ENCODE measurements around the gene FGF3. TPM values are rescaled to one million over a fixed set of nuclear protein-coding genes. Genes with fewer than 3 reads are reported as not detected.

The FGF3 gene
- total RNA-seq, 4 donors from 2014 or later: not detected

- no peak overlapping the region for H3K4me3 ChIP-seq
- peaks cover 0 to 29% of the 10 kb centered on the region in 2 donors for H3K27me3 ChIP-seq
- TF ChIP-seq EP300 (IDR thresholded peaks at IDR 0.05): no peak
- no peak for TF ChIP-seq POLR2A (IDR thresholded peaks at IDR 0.05)
- TF ChIP-seq CTCF (IDR thresholded peaks at IDR 0.05): no peak
- peaks cover 0 to 14% (median 0%) of the 10 kb centered on the region in 4 donors for H3K9me3 ChIP-seq
- peaks cover 0 to 3% (median 0%) of the 10 kb centered on the region in 4 donors for H3K4me1 ChIP-seq
- no peak for DNase-seq (ENCODE audit: low spot score in 2 of 2)
- no peaks in the 10 kb centered on the region for H3K36me3 ChIP-seq
- no peak overlapping the region for H3K27ac ChIP-seq
- 62 to 63% methylated on average over 14 to 15 of the region's 15 CpGs for WGBS, 2 donors
Measured at GRCh38 chr11:69822676-69823494, 3.7 kb upstream of the FGF3 start.

- Histone ChIP-seq H3K27me3 (peaks cover 0 to 42% of the 10 kb centered on the region in 2 donors), H3K27ac (no peak overlapping the region), H3K36me3 (no peaks in the 10 kb centered on the region), H3K4me3 (no peak overlapping the region), H3K4me1 (peaks cover 0 to 10% (median 0%) of the 10 kb centered on the region in 4 donors), H3K9me3 (peaks cover 0 to under 1% (median 0%) of the 10 kb centered on the region in 4 donors)
- TF ChIP-seq POLR2A (IDR thresholded peaks at IDR 0.05) (no peak), EP300 (IDR thresholded peaks at IDR 0.05) (no peak), CTCF (IDR thresholded peaks at IDR 0.05) (no peak)
- 47 to 53% methylated on average over 17 of the region's 17 CpGs for WGBS, 2 donors
- DNase-seq (ENCODE audit: low spot score in 2 of 2): no peak
Measured at GRCh38 chr11:69821511-69822040, 2.4 kb upstream of the FGF3 start.

GRCh38 chr11:69820441-69820840 is 1.2 kb upstream of the FGF3 start:
- Histone ChIP-seq H3K27ac (no peak overlapping the region), H3K4me1 (peaks cover 0 to 10% (median 0%) of the 10 kb centered on the region in 4 donors), H3K36me3 (no peaks in the 10 kb centered on the region), H3K27me3 (peaks cover 0 to 54% of the 10 kb centered on the region in 2 donors), H3K9me3 (no peaks in the 10 kb centered on the region), H3K4me3 (no peak overlapping the region)
- WGBS, 2 donors: 78 to 88% methylated on average over 4 to 5 of the region's 5 CpGs
- TF ChIP-seq EP300 (IDR thresholded peaks at IDR 0.05) (no peak), POLR2A (IDR thresholded peaks at IDR 0.05) (no peak), CTCF (IDR thresholded peaks at IDR 0.05) (no peak)
- DNase-seq (ENCODE audit: low spot score in 2 of 2): no peak

- no peaks in the 10 kb centered on the region for H3K36me3 ChIP-seq
- no peak overlapping the region for H3K4me3 ChIP-seq
- peaks cover 0 to 54% of the 10 kb centered on the region in 2 donors for H3K27me3 ChIP-seq
- 2 to 3% methylated on average over 28 to 38 of the region's 40 CpGs for WGBS, 2 donors
- no peaks in the 10 kb centered on the region for H3K9me3 ChIP-seq
- DNase-seq (ENCODE audit: low spot score in 2 of 2): no peak
- no peak for TF ChIP-seq EP300 (IDR thresholded peaks at IDR 0.05)
- TF ChIP-seq POLR2A (IDR thresholded peaks at IDR 0.05): no peak
- no peak for TF ChIP-seq CTCF (IDR thresholded peaks at IDR 0.05)
- peaks cover 0 to 10% (median 0%) of the 10 kb centered on the region in 4 donors for H3K4me1 ChIP-seq
- H3K27ac ChIP-seq: no peak overlapping the region
Measured at GRCh38 chr11:69819541-69820070, 390 bp upstream of the FGF3 start.

GRCh38 chr11:69818231-69818602 is 999 bp downstream of the FGF3 start:
- Histone ChIP-seq H3K27ac (no peak overlapping the region), H3K4me3 (no peak overlapping the region), H3K9me3 (no peaks in the 10 kb centered on the region), H3K36me3 (no peaks in the 10 kb centered on the region), H3K27me3 (peaks cover 0 to 54% of the 10 kb centered on the region in 2 donors), H3K4me1 (peaks cover 0 to 10% (median 0%) of the 10 kb centered on the region in 4 donors)
- TF ChIP-seq EP300 (IDR thresholded peaks at IDR 0.05) (no peak), POLR2A (IDR thresholded peaks at IDR 0.05) (no peak), CTCF (IDR thresholded peaks at IDR 0.05) (no peak)
- 1% methylated on average over 18 to 29 of the region's 31 CpGs for WGBS, 2 donors
- no peak for DNase-seq (ENCODE audit: low spot score in 2 of 2)
